HG02885 (cell line): ENCODE measurements around the gene PPP1R15A.
A peak's percentile ranks its signal among the peaks of the same experiment; 100 is the strongest.
"Not testable (repeated sequence)": the region's sequence is repeated elsewhere in the genome, so short reads cannot be mapped to it uniquely, and the experiment has no call there.

Source experiments
- ATAC-seq: cut with Tn5 transposase; IDR thresholded peaks from one replicate; pipeline ENCODE4 v1.9.1; 2021; ENCODE audit warnings: mild to moderate bottlenecking; ENCODE audit not compliant: unreplicated experiment, poor library complexity

PPP1R15A gene

GRCh38 chr19:48872182-48872883 lies at the start of gene PPP1R15A:
Gene PPP1R15A, plus strand, starts transcription at chr19:48872421. Its CDS starts 813 bp downstream, at chr19:48873234.
- peak; percentile 53 for ATAC-seq

GRCh38 chr19:48822514-48822913 lies 49.7 kb upstream of the PPP1R15A start:
- no peak for ATAC-seq

GRCh38 chr19:48826606-48827020 lies 45.6 kb upstream of the PPP1R15A start:
- no peak for ATAC-seq

GRCh38 chr19:48830088-48830487 lies 42.1 kb upstream of the PPP1R15A start:
- ATAC-seq = no peak

- ATAC-seq = no peak
Measured at GRCh38 chr19:48830965-48831364, 41.3 kb upstream of the PPP1R15A start.

- ATAC-seq = no peak
Measured at GRCh38 chr19:48833049-48833448, 39.2 kb upstream of the PPP1R15A start.

GRCh38 chr19:48833977-48834376 lies 38.2 kb upstream of the PPP1R15A start:
- ATAC-seq = no peak

- peak; percentile 78 for ATAC-seq
Measured at GRCh38 chr19:48835734-48836088, 36.5 kb upstream of the PPP1R15A start.

- ATAC-seq = no peak
Measured at GRCh38 chr19:48836089-48837017, 35.9 kb upstream of the PPP1R15A start, which contains the start of gene HSD17B14. Gene HSD17B14, minus strand, starts transcription at chr19:48836491. Its CDS starts 80 bp downstream, at chr19:48836411.

- ATAC-seq = peak; percentile 64
Measured at GRCh38 chr19:48837051-48837524, 35.1 kb upstream of the PPP1R15A start.

- no peak for ATAC-seq
Measured at GRCh38 chr19:48837687-48838086, 34.5 kb upstream of the PPP1R15A start.

GRCh38 chr19:48841047-48841446 lies 31.2 kb upstream of the PPP1R15A start:
- ATAC-seq = no peak

GRCh38 chr19:48841571-48841970 lies 30.6 kb upstream of the PPP1R15A start:
- ATAC-seq = no peak

GRCh38 chr19:48842789-48843162 lies 29.4 kb upstream of the PPP1R15A start:
- no peak for ATAC-seq

GRCh38 chr19:48844472-48844871 lies 27.7 kb upstream of the PPP1R15A start:
- no peak for ATAC-seq

- no peak for ATAC-seq
Measured at GRCh38 chr19:48845384-48845783, 26.8 kb upstream of the PPP1R15A start.

- not testable (repeated sequence) for ATAC-seq
Measured at GRCh38 chr19:48846659-48847058, 25.6 kb upstream of the PPP1R15A start.

- no peak for ATAC-seq
Measured at GRCh38 chr19:48852292-48852691, 19.9 kb upstream of the PPP1R15A start.

- ATAC-seq = no peak
Measured at GRCh38 chr19:48853483-48853882, 18.7 kb upstream of the PPP1R15A start.

- no peak for ATAC-seq
Measured at GRCh38 chr19:48854103-48854502, 18.1 kb upstream of the PPP1R15A start.

- no peak for ATAC-seq
Measured at GRCh38 chr19:48856921-48857320, 15.3 kb upstream of the PPP1R15A start.
